MM.1S (cell line): ENCODE results near the gene CCL27.

Experiments
- DNase-seq: peaks from one replicate; pipeline ENCODE4 v3.0.0-alpha.2; 2015
- H2AFZ ChIP-seq: fragments of 300-600 bp; sonication (generic); 2 replicates; pipeline ENCODE4 v1.6.0; 2016; ENCODE audit warnings: antibody characterized with exemption, low read length
- H3F3A ChIP-seq: fragments of 300-600 bp; sonication (generic); 2 replicates; pipeline ENCODE4 v1.6.1; 2016; ENCODE audit warnings: mild to moderate bottlenecking, antibody characterized with exemption, low read length, moderate library complexity, mixed read lengths; ENCODE audit not compliant: insufficient read depth
- H3K27ac ChIP-seq: fragments of 300-600 bp; sonication (generic); 2 replicates; pipeline ENCODE4 v1.5.1; 2016; ENCODE audit warnings: mild to moderate bottlenecking, low read length
- H3K27me3 ChIP-seq: fragments of 300-600 bp; sonication (generic); replicated peaks from 2 replicates; pipeline ENCODE4 v1.6.0; 2016; ENCODE audit warnings: low read length; ENCODE audit not compliant: insufficient read depth
- H3K36me3 ChIP-seq: fragments of 300-600 bp; sonication (generic); replicated peaks from 2 replicates; pipeline ENCODE4 v1.6.1; 2016; ENCODE audit warnings: mild to moderate bottlenecking, low read length, mixed read lengths; ENCODE audit not compliant: insufficient read depth
- H3K4me1 ChIP-seq: fragments of 300-600 bp; sonication (generic); 2 replicates; pipeline ENCODE4 v1.6.1; 2016; ENCODE audit warnings: low read length, mixed read lengths
- H3K4me2 ChIP-seq: fragments of 300-600 bp; sonication (generic); 2 replicates; pipeline ENCODE4 v1.6.0; 2016; ENCODE audit warnings: low read depth, low read length
- H3K4me3 ChIP-seq: fragments of 300-600 bp; sonication (generic); 2 replicates; pipeline ENCODE4 v1.5.1; 2016; ENCODE audit warnings: low read length, mixed read lengths
- H3K79me2 ChIP-seq: fragments of 300-600 bp; sonication (generic); 2 replicates; pipeline ENCODE4 v1.6.1; 2016; ENCODE audit warnings: mixed run types, low read length, mixed read lengths
- H3K9ac ChIP-seq: fragments of 300-600 bp; sonication (generic); 2 replicates; pipeline ENCODE4 v1.6.1; 2016; ENCODE audit warnings: low read length, mixed read lengths
- H3K9me2 ChIP-seq: fragments of 300-600 bp; sonication (generic); replicated peaks from 2 replicates; pipeline ENCODE4 v1.6.1; 2016; ENCODE audit warnings: mild to moderate bottlenecking, low read length, mixed read lengths; ENCODE audit not compliant: insufficient read depth
- H3K9me3 ChIP-seq: fragments of 300-600 bp; sonication (generic); replicated peaks from 2 replicates; pipeline ENCODE4 v1.6.1; 2016; ENCODE audit warnings: mild to moderate bottlenecking, low read length, mixed read lengths; ENCODE audit not compliant: insufficient read depth
- H4K20me1 ChIP-seq: fragments of 300-600 bp; sonication (generic); 2 replicates; pipeline ENCODE4 v1.6.1; 2016; ENCODE audit warnings: mild to moderate bottlenecking, low read length, moderate library complexity, mixed read lengths; ENCODE audit not compliant: insufficient read depth
- CTCF ChIP-seq: fragments of 300-600 bp; sonication (generic); IDR thresholded peaks from 2 replicates; pipeline ENCODE4 v1.5.1; 2016; ENCODE audit warnings: antibody characterized with exemption, low read length, mixed read lengths
- EZH2 ChIP-seq: fragments of 300-600 bp; sonication (generic); optimal IDR thresholded peaks from 2 replicates; pipeline ENCODE3; 2017; ENCODE audit warnings: low read depth, mild to moderate bottlenecking, antibody characterized with exemption, low read length, mixed read lengths
- EZH2phosphoT487 ChIP-seq: fragments of 300-600 bp; sonication (generic); IDR thresholded peaks from 2 replicates; pipeline ENCODE4 v1.6.1; 2018; ENCODE audit warnings: antibody characterized with exemption, low read length

CCL27 gene

GRCh38 chr9:34662526-34663302, at the start of gene CCL27:
Gene CCL27 (minus strand): TSS chr9:34662657. CDS start chr9:34662633, 24 bp downstream.
- Histone ChIP-seq H3K79me2 (no peaks in the 10 kb centered on the region), H4K20me1 (no peaks in the 10 kb centered on the region), H3K9ac (no peak within 1 kb of the TSS), H3K9me2 (no peaks in the 10 kb centered on the region), H3K36me3 (no peaks in the 10 kb centered on the region), H2AFZ (no peak within 1 kb of the TSS), H3K9me3 (no peaks in the 10 kb centered on the region), H3K27ac (no peak within 1 kb of the TSS), H3K4me1 (peaks cover 9% of the 10 kb centered on the region; the same call in 1 of the 2 replicates), H3K4me2 (no peak within 1 kb of the TSS), H3K4me3 (no peak within 1 kb of the TSS), H3F3A (peaks cover 17% of the 10 kb centered on the region), H3K27me3 (no peaks in the 10 kb centered on the region)
- no peak for DNase-seq
- TF ChIP-seq CTCF (no peak), EZH2phosphoT487 (no peak), EZH2 (no peak)

DNA sequence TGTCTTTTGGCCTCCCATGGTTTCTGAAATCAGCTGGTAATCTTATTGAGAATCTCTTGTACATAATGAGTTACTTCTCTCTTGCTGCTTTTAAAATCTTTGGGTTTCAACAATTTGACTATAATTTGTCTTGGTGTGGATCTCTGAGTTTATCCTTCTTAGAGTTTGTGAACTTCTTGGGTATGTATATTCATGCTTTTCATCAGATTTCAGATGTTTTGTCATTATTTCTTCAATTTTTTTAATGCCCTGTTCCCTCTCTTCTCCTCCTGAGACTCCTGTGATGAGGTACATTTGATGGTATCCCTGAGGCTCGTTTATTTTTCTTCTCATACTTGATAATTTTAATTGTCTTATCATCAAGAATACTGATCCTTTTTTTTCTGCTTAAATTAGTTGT, 49.7 kb upstream of the CCL27 start:
- H3K4me1 ChIP-seq: no peaks in the 10 kb centered on the region
- no peaks in the 10 kb centered on the region for H3K9me2 ChIP-seq
- TF ChIP-seq EZH2: no peak
- H3K27me3 ChIP-seq: no peaks in the 10 kb centered on the region
- H3K4me3 ChIP-seq: no peak overlapping the region
- H3F3A ChIP-seq: no peaks in the 10 kb centered on the region
- no peaks in the 10 kb centered on the region for H3K79me2 ChIP-seq
- H3K4me2 ChIP-seq: no peak overlapping the region
- no peaks in the 10 kb centered on the region for H3K36me3 ChIP-seq
- no peak overlapping the region for H2AFZ ChIP-seq
- no peaks in the 10 kb centered on the region for H4K20me1 ChIP-seq
- H3K9me3 ChIP-seq: no peaks in the 10 kb centered on the region
- H3K9ac ChIP-seq: no peak overlapping the region
- no peak overlapping the region for H3K27ac ChIP-seq
- no peak for DNase-seq

- no peak within 1 kb of the TSS for H3K9ac ChIP-seq
- TF ChIP-seq EZH2phosphoT487 (no peak), EZH2 (no peak), CTCF (no peak)
- H3K4me2 ChIP-seq: no peak within 1 kb of the TSS
Observed at GRCh38 chr9:34710023-34710422, 47.6 kb upstream of the CCL27 start, which contains the start of gene CCL21. Gene CCL21 (minus strand): TSS chr9:34710136. CDS start chr9:34710066, 70 bp downstream.

More at GRCh38 chr9:34710023-34710422, 47.6 kb upstream of the CCL27 start, which contains the start of gene CCL21:
- no peaks in the 10 kb centered on the region for H3K36me3 ChIP-seq
- DNase-seq: no peak
- no peak within 1 kb of the TSS for H2AFZ ChIP-seq
- H3K4me3 ChIP-seq: no peak within 1 kb of the TSS
- no peaks in the 10 kb centered on the region for H3K9me3 ChIP-seq
- H3K79me2 ChIP-seq: no peaks in the 10 kb centered on the region
- H3K27ac ChIP-seq: no peak within 1 kb of the TSS
- no peaks in the 10 kb centered on the region for H3K9me2 ChIP-seq
- H4K20me1 ChIP-seq: no peaks in the 10 kb centered on the region
- H3K27me3 ChIP-seq: no peaks in the 10 kb centered on the region
- no peaks in the 10 kb centered on the region for H3F3A ChIP-seq
- H3K4me1 ChIP-seq: no peaks in the 10 kb centered on the region
